ENCODE data around the gene RTL5. TPM values are rescaled to one million over a fixed set of nuclear protein-coding genes. Genes with fewer than 3 reads are reported as not detected.

Gene RTL5
- total RNA-seq, 1 donor, result 0.73 TPM

- H3K9me3 ChIP-seq (ENCODE audit: low read depth, low read length), result no peaks in the 10 kb centered on the region
- H3K4me3 ChIP-seq (ENCODE audit: low read length), result no peak overlapping the region
- H3K4me1 ChIP-seq (ENCODE audit: insufficient read depth, low read length), result peaks cover 40% of the 10 kb centered on the region
- H3K27me3 ChIP-seq (ENCODE audit: insufficient read depth, low read length), result no peaks in the 10 kb centered on the region
These were observed 50.9 kb downstream of the RTL5 start for GRCh38 chrX:72080800-72081199.

- no peak overlapping the region for H3K4me3 ChIP-seq (ENCODE audit: low read length)
- H3K4me1 ChIP-seq (ENCODE audit: insufficient read depth, low read length), result peaks cover 40% of the 10 kb centered on the region
- no peaks in the 10 kb centered on the region for H3K9me3 ChIP-seq (ENCODE audit: low read depth, low read length)
- no peaks in the 10 kb centered on the region for H3K27me3 ChIP-seq (ENCODE audit: insufficient read depth, low read length)
These were observed 51.6 kb downstream of the RTL5 start for GRCh38 chrX:72080150-72080549.

GRCh38 chrX:72079607-72080006 is 52.1 kb downstream of the RTL5 start:
- Histone ChIP-seq H3K4me1 (ENCODE audit: insufficient read depth, low read length) (peaks cover 40% of the 10 kb centered on the region), H3K9me3 (ENCODE audit: low read depth, low read length) (no peaks in the 10 kb centered on the region), H3K27me3 (ENCODE audit: insufficient read depth, low read length) (no peaks in the 10 kb centered on the region), H3K4me3 (ENCODE audit: low read length) (no peak overlapping the region)

DNA sequence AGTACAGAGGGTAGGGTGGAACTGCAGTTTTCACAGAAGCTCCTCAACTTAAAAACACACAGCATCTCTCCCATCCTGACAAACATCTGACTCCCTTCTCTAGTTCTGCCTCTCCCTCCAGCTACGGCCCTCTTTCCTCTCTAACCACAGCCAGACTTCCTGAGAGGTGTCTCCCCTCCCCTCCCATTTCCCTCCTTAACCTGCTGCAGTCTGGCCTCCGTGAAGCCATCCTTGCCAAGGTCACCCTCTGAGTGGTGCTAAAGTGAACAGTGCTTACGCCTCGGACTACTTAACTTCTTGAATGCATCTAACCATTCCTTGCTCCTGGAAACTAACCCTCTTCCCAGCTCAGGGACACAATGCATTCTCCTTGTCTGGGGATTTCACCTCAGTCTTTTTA is 53.3 kb downstream of the RTL5 start:
- Histone ChIP-seq H3K9me3 (ENCODE audit: low read depth, low read length) (no peaks in the 10 kb centered on the region), H3K4me1 (ENCODE audit: insufficient read depth, low read length) (peaks cover 40% of the 10 kb centered on the region), H3K27me3 (ENCODE audit: insufficient read depth, low read length) (no peaks in the 10 kb centered on the region), H3K4me3 (ENCODE audit: low read length) (no peak overlapping the region)

Other genes with a start within 250 kb of the RTL5 start
- 1.3 TPM for gene NHSL2, start 221.1 kb downstream of the RTL5 start, total RNA-seq
- gene PIN4, start 49.8 kb upstream of the RTL5 start, total RNA-seq, result 3.3 TPM
- gene ERCC6L, start 107.1 kb upstream of the RTL5 start, total RNA-seq, result 1.6 TPM
- 1,873 TPM for gene RPS4X, start 145.3 kb upstream of the RTL5 start, total RNA-seq
- 0.31 TPM for gene CITED1, start 174.0 kb upstream of the RTL5 start, total RNA-seq

All from mononuclear cell (primary cell).